Measurements from ENCODE around the gene HCRTR2.
"Not testable (repeated sequence)": the region's sequence is repeated elsewhere in the genome, so short reads cannot be mapped to it uniquely, and the experiment has no call there.

Gene HCRTR2

DNA sequence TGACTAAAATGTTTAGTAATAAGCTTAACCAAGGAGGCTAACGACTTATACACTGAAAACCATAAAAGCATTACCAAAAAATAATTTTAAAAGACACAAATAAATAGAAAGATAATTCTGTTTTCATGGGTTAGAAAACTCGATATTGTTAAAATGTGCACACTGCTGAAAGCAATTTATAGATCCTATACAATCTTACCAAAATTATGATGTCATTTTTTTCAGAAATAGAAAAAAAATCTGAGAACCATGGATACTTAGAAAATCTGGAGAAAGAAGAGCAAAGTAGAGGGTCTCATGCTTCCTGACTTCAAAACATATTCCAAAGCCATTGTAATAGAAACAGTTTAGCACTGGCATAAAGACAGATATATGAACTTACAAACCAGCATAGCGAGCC, 46.6 kb downstream of the HCRTR2 start:
- no peak for DNase-seq

DNA sequence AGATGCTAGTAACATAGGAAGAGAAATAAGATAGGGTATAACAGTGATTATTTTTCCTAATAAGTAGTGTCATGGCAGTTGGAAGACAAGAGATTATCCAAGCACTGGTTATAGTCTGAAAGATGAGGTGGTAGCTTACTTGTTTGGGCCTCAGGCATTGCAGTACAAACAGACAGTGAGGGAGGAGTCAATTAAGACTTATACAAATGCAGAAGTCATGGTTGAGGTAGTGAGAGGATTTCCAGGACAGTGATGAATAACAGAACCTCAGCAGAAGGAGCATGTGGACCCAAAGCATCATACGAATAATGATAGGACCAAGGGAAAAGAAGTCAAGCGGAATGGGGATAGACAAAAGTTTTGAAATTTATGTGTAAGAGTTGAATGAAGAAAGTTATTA, 53.5 kb downstream of the HCRTR2 start:
- no peak for DNase-seq

DNA sequence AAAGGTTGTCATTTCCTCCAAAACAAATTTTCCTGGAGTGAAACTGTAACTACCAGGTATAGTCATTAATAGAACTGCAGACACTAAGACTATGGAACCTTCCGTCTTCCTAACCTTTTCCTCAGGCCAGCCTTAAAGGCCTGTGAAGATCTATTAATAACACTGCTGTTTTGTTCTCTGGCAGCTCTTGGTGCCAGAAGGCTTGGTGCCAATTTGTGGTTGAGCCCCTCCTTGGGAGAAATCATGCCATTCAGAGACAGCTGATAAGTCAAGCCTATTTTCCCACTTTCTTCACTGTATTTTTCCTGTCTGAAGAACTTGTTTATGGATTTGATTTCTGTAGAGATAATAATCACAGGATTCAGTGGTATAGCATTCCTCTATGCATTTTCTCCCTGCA, 64.8 kb downstream of the HCRTR2 start:
- DNase-seq = no peak

DNA sequence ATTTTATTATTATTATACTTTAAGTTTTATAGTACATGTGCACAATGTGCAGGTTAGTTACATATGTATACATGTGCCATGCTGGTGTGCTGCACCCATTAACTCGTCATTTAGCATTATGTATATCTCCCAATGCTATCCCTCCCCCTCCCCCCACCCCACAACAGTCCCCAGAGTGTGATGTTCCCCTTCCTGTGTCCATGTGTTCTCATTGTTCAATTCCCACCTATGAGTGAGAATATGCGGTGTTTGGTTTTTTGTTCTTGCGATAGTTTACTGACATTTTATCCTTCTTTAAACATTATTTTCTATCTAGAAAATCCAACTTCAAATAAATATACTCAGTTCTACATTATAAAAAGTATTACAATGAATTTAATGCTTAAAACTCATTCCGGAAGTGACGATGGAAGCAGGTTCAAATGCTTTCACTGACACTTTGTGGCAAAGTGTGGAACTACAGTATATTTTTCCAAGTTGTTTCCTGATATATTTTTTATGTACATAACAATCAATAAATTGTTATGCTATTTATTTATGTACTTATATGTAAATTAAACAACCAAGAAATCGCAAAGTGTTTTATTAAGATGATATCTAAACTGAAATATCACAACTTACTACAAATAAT, 66.8 kb downstream of the HCRTR2 start:
- DNase-seq = not testable (repeated sequence)

DNA sequence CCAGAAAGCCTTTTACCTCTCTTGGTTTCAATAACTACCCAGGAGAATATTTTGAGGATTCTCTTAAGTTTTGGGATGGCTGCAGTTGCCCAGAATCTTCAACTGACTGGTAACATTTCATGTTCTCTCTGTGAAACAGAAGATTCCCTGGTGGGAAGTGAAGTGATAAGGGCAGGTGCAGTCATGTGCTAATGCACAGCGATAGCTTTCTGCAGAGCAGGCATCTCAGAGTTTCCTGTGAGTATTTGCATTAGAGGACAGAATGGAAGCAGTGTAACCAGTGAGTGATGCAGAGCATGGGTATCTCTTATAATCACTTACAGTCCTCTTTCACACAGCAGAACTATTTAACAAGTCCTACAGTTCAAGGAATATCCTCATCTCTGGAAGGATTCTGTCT, 76.1 kb downstream of the HCRTR2 start:
- DNase-seq = no peak

DNA sequence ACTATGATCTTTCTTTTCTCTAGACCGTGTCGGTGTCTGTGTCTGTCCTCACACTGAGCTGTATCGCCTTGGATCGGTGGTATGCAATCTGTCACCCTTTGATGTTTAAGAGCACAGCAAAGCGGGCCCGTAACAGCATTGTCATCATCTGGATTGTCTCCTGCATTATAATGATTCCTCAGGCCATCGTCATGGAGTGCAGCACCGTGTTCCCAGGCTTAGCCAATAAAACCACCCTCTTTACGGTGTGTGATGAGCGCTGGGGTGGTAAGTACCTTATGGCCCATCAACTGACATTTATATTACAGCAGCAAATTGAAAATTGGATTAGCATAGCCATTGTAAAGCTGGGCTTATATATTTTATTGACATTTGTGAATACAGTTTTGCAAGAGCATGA, 80.8 kb downstream of the HCRTR2 start:
- no peak for DNase-seq

DNA sequence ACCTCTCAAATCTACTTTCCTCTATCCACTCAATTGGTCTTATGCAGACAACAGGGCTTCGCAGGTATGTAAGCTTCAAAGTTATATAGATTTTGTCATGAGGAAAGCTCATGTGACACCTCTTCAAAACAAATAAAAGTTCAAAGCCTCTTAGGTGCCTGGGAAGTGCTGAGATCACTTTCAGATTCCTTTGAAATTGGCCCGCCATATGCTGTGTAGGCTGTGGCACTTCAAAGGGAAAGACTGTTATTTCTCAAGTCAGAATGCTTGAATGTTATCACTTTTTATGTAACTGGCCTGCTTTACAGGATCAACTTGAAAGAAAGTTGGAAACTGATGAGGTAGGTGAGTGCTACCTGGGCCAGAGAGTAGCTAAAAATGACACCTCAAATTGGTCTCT, 85.9 kb downstream of the HCRTR2 start:
- no peak for DNase-seq

DNA sequence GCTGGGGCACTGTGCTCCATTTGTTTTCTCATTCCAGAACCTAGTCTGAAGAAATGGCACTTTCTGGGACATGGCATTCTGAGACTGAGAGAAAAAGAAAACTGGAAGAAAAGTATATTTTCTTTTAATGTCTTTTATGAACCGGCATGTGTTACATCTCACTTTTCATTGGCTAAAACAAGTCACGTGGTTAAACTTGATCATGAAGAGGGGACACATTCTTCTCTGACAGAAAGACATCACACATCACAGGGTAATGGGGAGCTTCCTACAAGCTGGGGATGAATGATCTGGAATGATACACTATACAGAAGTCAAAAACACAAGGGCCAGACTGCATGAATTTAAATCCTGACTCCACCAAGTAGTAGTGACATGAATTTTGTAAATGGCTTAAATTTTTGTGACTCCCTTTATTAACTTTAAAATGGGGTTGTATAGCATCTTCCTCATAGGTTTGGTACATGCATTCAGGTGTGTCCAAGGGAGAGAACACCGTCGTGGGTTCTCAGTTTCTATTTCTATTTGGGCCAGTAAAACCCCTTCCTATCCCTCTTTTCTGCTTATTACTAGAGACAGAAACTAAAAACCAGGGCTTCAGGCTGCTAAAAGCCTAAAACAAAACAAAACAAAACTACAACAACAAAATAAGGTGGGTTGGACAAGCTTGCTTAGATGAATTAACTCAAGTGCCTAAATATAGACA, 91.2 kb downstream of the HCRTR2 start:
- no peak for DNase-seq

DNA sequence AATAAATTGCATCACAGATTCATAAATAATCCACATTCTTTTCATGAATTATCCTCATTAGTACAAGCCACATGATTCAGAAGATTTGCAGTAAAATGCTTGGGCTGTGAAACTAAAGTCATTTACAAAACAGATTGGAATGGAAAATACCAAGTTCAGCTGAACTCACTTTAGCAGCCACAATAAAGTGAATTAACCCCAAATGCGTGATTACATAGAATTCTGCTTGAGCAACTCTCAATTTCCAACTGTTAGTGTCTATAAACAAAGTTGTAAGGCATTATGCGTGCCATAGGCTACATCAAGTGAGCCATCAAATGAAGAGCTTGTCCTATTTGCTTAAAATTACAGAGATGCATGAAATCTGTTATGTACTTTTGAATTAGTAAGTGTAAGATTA, 92.6 kb downstream of the HCRTR2 start:
- no peak for DNase-seq

DNA sequence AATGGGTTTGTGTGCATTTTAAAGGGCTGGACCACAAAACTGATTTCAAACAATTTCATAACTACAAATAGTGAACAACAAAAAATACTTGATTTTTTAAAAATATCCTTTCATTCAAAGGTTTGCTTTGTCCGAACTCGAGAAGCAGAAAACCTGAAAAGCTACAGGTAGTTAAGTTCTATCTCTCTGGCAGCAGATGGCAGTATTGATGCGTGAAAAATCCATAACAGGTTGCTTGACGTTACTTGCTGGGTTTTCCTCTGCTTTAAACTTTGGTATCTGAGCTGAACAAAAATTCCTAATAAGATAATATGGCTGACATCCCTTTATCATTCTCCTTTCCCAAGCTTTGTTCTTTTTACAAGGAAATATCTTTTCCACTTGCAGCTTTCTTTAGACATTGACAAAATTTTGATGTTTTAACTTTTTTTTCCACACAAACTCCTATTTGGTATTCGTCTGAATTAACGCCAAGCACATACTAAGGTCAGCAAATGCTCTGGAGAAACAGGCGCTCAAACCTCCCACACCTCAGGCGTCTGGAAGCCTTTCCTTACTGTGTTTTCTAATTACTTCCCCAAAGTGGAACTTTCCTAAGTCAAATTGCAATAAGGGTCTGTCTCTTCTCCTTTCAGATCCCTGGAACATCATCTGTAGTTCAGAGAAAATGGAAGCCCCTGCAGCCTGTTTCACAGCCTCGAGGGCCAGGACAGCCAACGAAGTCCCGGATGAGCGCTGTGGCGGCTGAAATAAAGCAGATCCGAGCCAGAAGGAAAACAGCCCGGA, 102.6 kb downstream of the HCRTR2 start:
- DNase-seq = no peak

DNA sequence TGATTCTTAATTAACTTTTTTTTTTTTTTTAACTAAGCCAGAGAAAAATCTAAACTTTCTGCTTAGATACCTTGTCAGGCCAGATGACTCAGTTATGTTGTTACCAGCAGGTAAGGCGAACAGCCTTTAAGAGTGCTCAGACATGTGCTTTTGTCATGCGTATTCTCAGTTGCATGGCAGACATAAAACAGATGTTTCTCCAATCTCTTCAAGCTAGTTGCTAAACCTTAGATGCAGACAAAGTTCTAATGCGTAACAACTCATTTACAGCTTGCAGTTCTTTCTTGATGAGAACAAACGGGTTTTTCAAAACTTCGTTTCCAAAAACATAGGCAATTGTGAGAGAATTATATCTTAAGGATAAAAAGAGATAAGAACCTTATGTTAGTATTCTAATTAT, 103.3 kb downstream of the HCRTR2 start:
- no peak for DNase-seq

DNA sequence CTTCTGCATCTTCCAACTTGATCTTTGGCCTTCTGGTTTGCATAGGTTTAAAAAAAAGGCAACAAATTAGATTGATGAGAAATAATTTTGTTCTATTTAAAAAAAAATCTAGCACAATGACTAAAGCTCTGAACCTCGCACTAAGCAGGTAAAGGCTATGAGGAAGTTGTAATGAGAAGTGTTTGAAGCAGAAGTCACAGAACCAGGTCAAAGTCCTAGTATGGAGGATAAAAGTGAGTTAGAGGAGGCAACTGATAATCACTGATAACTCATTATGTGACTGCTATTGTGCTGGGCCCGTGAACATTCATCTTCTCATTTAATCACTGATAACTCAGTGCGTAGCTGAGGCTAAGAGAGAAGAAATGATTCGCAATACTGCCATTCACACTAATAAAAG, 106.9 kb downstream of the HCRTR2 start:
- no peak for DNase-seq

DNA sequence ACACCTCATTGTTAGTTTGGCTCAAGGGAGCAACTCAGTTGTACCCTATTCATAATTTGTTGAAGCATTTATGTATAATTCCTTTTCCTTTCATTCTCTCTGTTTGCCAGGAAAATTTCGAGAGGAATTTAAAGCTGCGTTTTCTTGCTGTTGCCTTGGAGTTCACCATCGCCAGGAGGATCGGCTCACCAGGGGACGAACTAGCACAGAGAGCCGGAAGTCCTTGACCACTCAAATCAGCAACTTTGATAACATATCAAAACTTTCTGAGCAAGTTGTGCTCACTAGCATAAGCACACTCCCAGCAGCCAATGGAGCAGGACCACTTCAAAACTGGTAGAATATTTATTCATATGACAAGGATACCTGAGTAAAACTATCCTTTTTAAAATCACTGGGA, 107.8 kb downstream of the HCRTR2 start:
- no peak for DNase-seq

DNA sequence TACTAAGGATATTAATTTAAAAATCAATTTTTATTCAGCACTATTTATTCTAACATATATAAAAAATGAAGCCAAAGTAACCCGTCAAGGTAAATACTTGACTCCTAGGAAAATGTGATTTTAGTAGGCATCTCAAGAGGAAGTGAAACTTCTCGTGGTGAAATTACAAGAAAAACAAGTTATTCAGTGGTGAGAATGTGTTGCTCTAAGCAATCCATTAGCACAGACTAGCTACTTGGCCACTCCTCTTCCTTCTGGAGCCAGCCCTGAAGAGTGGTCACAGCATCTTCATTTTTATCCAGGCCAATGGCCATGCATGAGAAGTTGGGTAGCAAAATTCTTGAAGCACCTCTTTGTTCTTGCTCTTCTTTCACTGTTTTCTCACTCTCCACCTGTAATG, 112.5 kb downstream of the HCRTR2 start:
- DNase-seq = no peak

DNA sequence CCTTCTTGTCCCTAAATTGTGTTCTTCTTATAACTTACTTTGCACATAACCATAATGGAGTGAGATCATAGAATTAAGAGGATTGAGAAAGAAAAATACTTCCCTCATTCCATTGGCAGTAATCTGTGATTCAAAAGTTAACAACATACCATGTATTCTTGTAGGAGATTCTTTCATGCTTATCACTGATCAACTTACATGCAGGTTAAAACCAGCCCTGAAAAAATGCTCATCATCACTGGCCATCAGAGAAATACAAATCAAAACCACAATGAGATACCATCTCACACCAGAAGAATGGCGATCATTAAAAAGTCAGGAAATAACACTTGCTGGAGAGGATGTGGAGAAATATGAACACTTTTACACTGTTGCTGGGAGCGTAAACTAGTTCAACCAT, 116.4 kb downstream of the HCRTR2 start:
- no peak for DNase-seq

DNA sequence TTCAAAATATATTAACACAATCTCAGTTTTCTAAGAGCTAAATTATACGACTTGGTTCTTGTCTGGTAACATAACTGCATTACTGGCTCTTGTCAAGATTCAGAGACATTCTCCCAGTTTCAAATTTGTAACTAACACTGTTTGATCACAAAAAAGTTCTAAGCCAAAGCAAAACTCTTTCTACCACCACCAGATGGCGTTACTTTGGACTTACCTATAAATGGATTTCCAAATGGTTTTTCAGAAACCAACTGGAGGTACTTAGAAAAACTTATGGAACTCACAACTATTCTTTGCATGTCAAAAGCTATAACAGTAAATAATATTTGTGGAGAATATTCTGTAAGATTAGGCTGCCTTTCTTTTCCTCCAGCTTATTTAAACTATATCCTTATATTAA, 118.8 kb downstream of the HCRTR2 start:
- no peak for DNase-seq

DNA sequence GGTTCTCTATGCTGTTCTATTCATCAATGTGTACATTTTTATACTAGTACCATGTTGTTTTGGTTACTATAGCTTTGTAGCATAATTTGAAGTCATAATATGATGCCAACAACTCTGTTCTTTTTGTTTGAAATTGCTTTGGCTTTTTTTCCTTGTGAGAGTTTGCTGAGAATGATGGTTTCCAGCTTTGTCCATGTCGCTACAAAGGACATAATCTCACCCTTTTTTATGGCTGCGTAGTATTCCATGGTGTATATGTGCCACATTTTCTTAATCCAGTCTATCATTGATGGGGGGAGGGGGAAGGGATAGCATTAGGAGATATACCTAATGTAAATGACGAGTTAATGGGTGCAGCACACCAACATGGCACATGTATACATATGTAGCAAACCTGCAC, 122.9 kb downstream of the HCRTR2 start:
- DNase-seq = not testable (repeated sequence)

DNA sequence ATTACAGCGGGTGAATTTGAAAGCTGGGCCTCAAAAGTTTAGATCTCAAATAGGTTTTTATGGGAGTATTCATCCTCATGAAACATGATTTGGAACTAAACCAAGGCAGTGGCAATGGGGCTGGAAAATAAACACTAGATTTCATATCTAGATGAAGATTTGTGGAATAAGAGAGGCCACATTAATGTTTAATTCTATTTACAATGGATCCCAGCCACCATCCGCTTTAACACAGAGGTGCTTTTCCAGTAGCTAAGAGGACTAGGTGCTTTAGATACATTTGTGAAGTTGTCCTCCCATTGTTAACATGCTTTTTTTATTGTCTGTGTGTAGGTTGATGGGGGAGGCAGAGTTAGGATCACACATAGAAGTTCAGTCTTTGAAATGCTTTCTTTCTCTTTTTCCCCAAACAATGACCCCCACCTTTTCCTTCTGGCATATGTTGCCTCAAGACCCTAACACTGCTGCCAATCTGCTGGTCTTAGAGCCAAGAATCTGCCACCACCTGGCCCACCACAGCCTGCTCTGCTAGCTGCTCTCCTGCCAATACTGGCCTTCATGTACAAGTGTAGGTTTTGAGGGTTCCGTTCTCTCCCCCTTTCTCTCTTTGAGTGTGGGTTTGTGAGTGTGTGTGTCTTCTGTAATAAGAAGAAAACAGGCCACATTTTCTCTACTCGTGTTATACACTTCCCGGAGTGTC, 125.1 kb downstream of the HCRTR2 start:
- DNase-seq = no peak

DNA sequence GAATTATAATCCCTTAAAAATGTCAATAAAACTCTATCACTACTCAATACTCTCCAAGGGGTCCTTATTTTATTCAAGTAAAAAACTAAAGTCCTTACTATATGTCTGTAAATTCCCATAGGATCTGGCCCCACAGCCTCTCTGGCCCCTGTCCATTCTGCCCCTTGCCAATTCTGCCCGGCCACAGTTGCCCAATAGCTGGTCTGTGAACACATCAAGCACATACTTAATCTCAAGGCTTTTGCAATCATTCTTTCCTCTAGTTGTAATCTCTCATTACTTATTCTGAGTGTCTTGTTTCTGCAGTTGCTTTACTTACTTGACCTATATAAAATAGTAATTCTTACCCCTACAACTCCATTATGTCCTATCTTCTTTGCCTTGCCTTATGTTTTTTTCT, 130.4 kb downstream of the HCRTR2 start:
- DNase-seq = no peak

DNA sequence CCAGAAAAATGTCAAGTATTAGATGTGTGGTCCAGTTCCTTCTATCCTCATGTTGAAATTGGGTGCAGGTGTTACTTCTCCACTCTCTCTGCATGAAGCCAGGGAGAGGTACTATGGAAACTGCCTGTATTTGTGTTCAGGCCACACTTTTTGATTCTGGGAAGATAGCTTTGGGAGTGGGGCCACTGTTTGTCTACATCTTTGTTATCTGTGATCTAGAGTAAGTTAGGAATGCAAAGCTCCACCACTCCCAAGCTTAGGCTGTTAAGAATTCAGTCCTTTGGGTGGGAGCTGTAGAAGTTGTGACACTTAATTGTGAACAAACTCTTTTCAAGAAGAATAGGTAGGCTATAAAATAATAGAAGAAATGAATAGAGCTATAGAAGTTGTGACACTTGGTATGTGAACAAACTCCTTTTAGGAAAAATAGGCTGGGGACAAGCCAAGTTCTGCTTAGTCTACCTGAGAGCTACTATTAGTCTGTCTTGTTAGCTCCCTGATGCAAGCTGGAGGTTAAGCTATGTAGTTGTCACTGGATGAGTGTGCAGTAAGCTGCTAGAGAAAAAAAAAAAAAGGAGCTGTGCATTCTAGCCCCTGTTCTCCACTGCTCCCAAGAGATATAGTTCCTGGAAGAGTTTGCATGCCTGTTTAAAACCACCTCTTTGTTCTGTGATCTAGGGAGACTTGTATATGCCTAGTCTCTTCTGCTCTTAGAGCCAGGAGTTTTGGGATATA, 145.8 kb downstream of the HCRTR2 start:
- no peak for DNase-seq

DNA sequence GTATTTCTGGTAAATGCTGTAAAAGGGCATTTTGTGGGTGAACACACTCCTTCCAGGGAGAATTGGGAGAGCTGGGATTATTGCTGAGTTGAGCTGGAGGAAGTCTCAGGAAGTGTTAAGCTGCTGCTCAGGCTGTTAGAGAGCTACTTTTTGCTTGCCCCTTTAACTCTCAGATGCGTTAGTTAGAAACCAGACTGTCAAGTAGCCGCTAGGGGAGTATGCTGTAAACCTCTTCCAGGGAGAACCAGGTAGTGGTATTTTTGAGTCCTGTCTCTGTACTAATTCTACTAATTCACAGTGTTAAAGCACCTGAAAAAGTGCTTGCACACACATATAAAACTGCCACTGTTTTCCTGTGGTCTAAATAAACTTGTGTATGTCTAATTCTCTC, 146.4 kb downstream of the HCRTR2 start:
- DNase-seq = no peak

DNA sequence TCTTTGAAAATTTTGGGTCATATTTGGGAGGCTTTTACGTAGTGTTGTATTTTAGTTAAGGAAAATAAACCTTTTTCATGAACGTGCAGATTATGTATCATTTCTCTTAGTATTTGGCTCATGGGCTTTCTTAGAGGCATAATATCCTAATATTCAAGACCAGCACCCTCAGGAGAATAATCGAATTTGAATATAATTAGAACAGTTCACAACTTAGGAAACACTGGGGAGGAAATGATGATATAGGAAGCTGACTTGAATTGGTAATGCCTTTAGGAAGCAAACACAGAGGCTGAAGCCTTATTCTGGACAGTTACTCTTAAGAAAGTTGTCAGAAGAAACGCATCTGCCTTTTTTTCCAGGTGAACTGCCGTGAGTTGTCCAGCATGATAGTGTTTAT, 152.9 kb downstream of the HCRTR2 start, which contains the start of gene GFRAL:
Gene GFRAL, plus strand, starts transcription at position 301 of the 400 bp plus-strand sequence. Its CDS starts 86 bp downstream, at position 387.
- no peak for DNase-seq

All from CD4-positive, alpha-beta T cell treated with Interleukin-4 for 4 hours (primary cell).